Type B pancreatic cell (in vitro differentiated cells): Measurements from ENCODE around the gene HAGHL. TPM values are rescaled to one million over a fixed set of nuclear protein-coding genes. Genes with fewer than 3 reads are reported as not detected.

ENCODE experiments used
- DNase-seq: peaks from one replicate; pipeline ENCODE4 v3.0.0; 2021; ENCODE audit warnings: mixed read lengths; ENCODE audit not compliant: unreplicated experiment; ENCODE audit errors: extremely low spot score
- H3K27ac Mint-ChIP-seq: 2 replicates; pipeline ENCODE4 v1.8.0; 2021; ENCODE audit warnings: mild to moderate bottlenecking, mixed read lengths
- H3K27me3 Mint-ChIP-seq: 2 replicates; pipeline ENCODE4 v1.8.0; 2021; ENCODE audit warnings: mixed read lengths
- H3K36me3 Mint-ChIP-seq: 2 replicates; pipeline ENCODE4 v1.8.0; 2021; ENCODE audit warnings: mixed read lengths
- H3K4me1 Mint-ChIP-seq: one replicate; pipeline ENCODE4 v1.8.0; 2021; ENCODE audit warnings: mixed read lengths; ENCODE audit not compliant: unreplicated experiment
- H3K4me3 Mint-ChIP-seq: 2 replicates; pipeline ENCODE4 v1.8.0; 2021; ENCODE audit warnings: mild to moderate bottlenecking, mixed read lengths
- H3K9me3 Mint-ChIP-seq: 2 replicates; pipeline ENCODE4 v1.8.0; 2021; ENCODE audit warnings: mixed read lengths
- total RNA-seq: library from RNA; stranded (reverse); gene quantifications from 2 replicates; pipeline ENCODE4 v1.2.1, GENCODE V29; 2021; ENCODE audit warnings: low replicate concordance
- TF ChIP-seq, protein P1 (sequence below): fragments of 200-600 bp; sonication (generic); conservative IDR thresholded peaks from 2 replicates; pipeline ENCODE4 v1.5.0; 2021; ENCODE audit warnings: antibody characterized with exemption, mild to moderate bottlenecking

HAGHL gene
- total RNA-seq, 1 donor from 2014 or later, result 8.5 TPM

DNA sequence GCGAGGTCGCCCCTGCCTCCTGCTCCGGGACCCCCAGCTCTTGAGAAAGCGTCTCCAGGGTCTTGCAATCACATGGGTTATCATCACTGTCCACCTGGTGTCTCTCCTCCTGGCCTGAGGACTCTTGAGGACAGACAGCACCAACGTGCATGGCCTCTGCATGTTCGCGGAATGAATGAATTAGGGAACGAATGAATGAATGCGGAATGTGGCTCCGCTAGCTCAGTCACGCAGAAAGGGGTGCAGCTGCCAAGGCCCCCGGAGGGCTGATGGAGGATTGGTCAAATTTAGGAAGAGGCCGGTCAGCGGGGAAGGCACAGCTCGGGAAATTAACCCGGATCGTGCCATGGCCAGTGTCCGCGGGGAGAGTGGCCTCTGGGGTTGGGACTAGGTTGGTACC lies 24.6 kb upstream of the HAGHL start:
- TF ChIP-seq, protein P1, sequence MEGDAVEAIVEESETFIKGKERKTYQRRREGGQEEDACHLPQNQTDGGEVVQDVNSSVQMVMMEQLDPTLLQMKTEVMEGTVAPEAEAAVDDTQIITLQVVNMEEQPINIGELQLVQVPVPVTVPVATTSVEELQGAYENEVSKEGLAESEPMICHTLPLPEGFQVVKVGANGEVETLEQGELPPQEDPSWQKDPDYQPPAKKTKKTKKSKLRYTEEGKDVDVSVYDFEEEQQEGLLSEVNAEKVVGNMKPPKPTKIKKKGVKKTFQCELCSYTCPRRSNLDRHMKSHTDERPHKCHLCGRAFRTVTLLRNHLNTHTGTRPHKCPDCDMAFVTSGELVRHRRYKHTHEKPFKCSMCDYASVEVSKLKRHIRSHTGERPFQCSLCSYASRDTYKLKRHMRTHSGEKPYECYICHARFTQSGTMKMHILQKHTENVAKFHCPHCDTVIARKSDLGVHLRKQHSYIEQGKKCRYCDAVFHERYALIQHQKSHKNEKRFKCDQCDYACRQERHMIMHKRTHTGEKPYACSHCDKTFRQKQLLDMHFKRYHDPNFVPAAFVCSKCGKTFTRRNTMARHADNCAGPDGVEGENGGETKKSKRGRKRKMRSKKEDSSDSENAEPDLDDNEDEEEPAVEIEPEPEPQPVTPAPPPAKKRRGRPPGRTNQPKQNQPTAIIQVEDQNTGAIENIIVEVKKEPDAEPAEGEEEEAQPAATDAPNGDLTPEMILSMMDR, result no peak
- no peaks in the 10 kb centered on the region for H3K36me3 Mint-ChIP-seq
- DNase-seq, result no peak
- H3K4me3 Mint-ChIP-seq, result no peak overlapping the region
- H3K9me3 Mint-ChIP-seq, result no peaks in the 10 kb centered on the region
- H3K27me3 Mint-ChIP-seq, result peaks cover 72% of the 10 kb centered on the region
- H3K4me1 Mint-ChIP-seq, result no peaks in the 10 kb centered on the region
- no peak overlapping the region for H3K27ac Mint-ChIP-seq

DNA sequence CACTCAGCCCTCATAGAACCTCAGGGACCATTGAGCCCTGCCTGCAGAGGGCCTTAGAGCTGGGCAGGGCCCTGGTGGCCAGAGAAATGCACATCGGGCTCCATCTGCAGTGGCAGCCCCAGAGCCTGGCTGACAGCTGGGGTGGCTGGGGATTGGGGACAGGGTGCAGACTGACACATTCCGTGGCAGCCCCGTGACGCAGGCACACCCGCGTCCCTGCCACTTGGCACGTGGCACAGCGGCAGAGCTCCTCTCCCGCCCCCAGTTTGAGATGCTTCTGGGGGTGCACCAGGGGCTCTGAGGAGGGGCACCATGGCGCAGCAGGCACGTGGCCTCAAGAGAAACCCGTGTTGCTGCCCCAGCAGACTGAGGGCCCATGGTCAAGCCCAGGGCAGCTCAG lies 23.5 kb upstream of the HAGHL start:
- no peak for DNase-seq
- Mint-ChIP-seq H3K9me3 (no peaks in the 10 kb centered on the region), H3K36me3 (no peaks in the 10 kb centered on the region), H3K4me3 (no peak overlapping the region), H3K27ac (no peak overlapping the region), H3K27me3 (peaks cover 73% of the 10 kb centered on the region), H3K4me1 (no peaks in the 10 kb centered on the region)
- TF ChIP-seq, protein P1, result no peak

DNA sequence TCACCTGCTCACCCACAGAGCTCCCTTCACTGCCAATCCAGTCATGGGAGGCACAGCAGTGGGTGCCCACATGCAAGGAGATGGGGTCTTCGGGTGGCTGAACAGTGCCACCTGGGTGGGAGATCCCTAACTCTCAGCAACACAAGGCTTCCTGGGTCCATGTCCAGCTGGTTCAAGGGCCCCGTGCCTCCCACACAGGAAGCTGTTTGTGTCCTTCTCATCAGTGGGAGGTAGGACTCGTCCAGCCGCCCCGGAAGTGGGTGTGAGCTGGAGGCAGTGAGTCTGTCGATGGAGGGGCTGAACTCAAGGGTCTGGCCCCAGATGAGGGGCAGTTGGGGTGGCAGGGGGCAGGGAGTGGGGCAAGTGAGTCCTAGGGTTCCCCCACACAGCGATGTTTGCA lies 22.9 kb upstream of the HAGHL start:
- Mint-ChIP-seq H3K4me1 (no peaks in the 10 kb centered on the region), H3K27me3 (peaks cover 74% of the 10 kb centered on the region), H3K4me3 (no peak overlapping the region), H3K27ac (no peak overlapping the region), H3K9me3 (no peaks in the 10 kb centered on the region), H3K36me3 (no peaks in the 10 kb centered on the region)
- DNase-seq, result no peak
- TF ChIP-seq, protein P1, result no peak

DNA sequence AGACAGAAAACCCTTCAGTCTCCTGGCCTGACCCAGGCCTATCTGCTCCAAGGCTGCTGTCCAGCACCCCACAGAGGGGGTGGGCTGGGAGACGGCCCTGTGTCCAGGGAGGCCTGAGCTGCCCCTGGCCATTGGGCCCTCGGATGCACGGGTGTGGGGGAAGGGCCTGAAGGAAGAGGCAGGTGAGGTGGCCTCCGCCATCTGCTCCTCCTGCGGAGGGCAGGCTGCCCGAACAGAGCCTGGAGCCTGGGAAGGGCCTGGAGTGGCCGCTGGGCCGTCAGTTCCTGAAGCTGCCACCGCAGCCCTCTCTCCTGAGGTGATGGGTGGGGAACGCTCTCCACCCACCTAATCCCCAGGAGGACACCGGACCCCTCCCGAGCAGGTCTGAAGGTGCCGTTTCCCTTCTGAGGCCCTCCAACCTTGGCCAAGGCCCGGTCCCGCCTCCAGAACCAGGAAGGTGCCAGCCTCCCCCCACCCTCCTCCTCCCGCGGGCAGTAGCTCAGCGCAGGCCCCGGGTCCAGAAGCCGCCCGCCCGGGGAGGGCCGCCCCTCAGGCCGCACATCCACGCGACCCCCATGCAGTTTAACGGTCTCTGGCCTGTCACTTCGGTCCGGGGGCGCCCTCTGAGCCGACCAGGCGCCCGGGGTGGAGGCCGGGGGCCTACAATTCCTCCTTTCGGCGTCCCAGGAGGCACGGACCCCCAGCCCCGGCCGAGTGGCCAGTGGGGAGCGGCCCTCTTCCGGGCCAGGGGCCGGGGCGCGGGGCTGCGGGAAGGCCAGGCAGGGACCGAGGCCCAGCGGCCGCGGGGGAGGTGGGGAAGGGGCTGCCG lies 22.1 kb upstream of the HAGHL start:
- no peak for DNase-seq
- H3K27me3 Mint-ChIP-seq, result peaks cover 74% of the 10 kb centered on the region
- no peaks in the 10 kb centered on the region for H3K9me3 Mint-ChIP-seq
- H3K36me3 Mint-ChIP-seq, result no peaks in the 10 kb centered on the region
- H3K27ac Mint-ChIP-seq, result no peak overlapping the region
- TF ChIP-seq, protein P1, result no peak
- H3K4me3 Mint-ChIP-seq, result peak overlapping the region; percentile 62
- no peaks in the 10 kb centered on the region for H3K4me1 Mint-ChIP-seq

DNA sequence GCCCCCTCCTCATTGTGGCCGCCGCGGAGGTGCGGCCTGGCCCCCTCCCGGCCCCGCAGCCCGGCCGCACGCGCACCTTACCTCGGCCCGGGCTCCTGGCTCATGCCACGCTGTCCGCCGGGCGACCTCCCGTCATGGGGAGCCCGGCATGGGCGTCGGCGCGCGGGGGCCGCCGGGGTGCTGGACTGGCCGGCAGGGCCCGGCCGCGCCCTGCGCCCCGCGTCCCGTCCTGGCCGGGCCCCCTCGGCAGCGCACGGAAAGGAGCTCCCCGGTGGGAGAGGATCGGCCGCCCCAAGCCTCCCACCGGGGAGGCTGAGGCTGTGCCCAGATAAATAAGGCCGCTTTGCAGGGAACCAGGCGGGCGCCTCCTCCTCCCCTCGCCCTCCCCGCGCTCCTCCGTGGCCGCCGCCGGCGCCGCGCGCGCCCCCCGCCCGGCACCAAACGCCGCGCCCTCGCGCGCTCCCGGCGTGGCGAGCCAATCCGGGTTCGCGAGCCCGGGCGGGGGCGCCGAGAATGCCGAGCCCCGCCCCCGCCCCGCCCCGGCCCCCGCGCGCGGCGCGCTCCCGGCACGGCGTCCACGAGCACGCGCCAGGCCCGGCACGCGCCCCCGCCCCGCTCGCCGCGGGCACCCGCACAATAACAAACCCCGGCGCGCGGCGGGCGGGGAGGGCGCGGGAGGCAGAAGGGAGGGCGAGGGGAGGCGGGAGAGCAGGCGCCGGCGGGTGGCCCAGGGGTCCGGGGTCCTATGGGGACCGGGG lies 21.3 kb upstream of the HAGHL start, which contains the start of gene FBXL16:
Gene FBXL16, minus strand, starts transcription at position 371 of the 758 bp plus-strand sequence. CDS start 8,396 bp downstream, outside the sequence.
- peaks cover 76% of the 10 kb centered on the region for H3K27me3 Mint-ChIP-seq
- TF ChIP-seq, protein P1, result no peak
- no peak for DNase-seq
- H3K36me3 Mint-ChIP-seq, result no peaks in the 10 kb centered on the region
- H3K4me3 Mint-ChIP-seq, result peak within 1 kb of the TSS; percentile 71
- no peaks in the 10 kb centered on the region for H3K9me3 Mint-ChIP-seq
- no peak within 1 kb of the TSS for H3K27ac Mint-ChIP-seq
- H3K4me1 Mint-ChIP-seq, result no peaks in the 10 kb centered on the region
